K562 (cell line): Measurements from ENCODE around the gene SLC17A8. TPM values are rescaled to one million over a fixed set of nuclear protein-coding genes. Genes with fewer than 3 reads are reported as not detected.

ENCODE experiments used
- ATAC-seq: fragments of 200-7000 bp; cut with Tn5 transposase; 3 replicates; pipeline ENCODE4 v1.9.1; 2020; ENCODE audit warnings: moderate library complexity
- BruUV-seq: library from RNA; stranded (reverse); fragments of 400-500 nt; replicated peaks from 2 replicates; lab custom pipeline; 2021; lab: Mats Ljungman, UMichigan
- CTCF ChIA-PET: fragments of 300-600 bp; formaldehyde crosslinking; extraction: SDS; loops from one replicate; lab custom pipeline; 2021; ENCODE audit warnings: low intra/inter-chr PET ratio; lab: Yijun Ruan, JAX
- POLR2A ChIA-PET: fragments of 300-600, 350-650 bp; sonication (Branson Sonifier 250); formaldehyde crosslinking; extraction: SDS; loops from one replicate; lab custom pipeline; 2021; ENCODE audit warnings: antibody characterized with exemption, inconsistent platforms; lab: Yijun Ruan, JAX
- DNase-seq, 4 experiments: peaks; one replicate each; pipeline versions ENCODE4 v3.0.0 to v3.0.0-alpha.2; 2011 to 2018; ENCODE audit warnings: low spot score in 3 of 4, mixed read lengths in 3 of 4; ENCODE audit errors: extremely low read depth in 1 of 4
- FAIRE-seq: peaks from 2 replicates; lab custom pipeline; 2011; peaks lifted over from hg19 to GRCh38; lab: Jason Lieb, UNC
- H2AFZ ChIP-seq: 2 replicates; pipeline ENCODE4 v1.6.0; 2011; ENCODE audit warnings: low read depth, low read length, control low read depth, inconsistent platforms
- H3K27ac ChIP-seq: fragments of 200-600 bp; 3 replicates; pipeline ENCODE4 v1.8.0; 2011; ENCODE audit warnings: low read depth, mild to moderate bottlenecking, control low read depth, inconsistent platforms, low read length, moderate library complexity, mixed read lengths; ENCODE audit errors: extremely low read depth
- H3K27me3 ChIP-seq, 2 experiments: fragments of 300-600 bp in 1 of 2; 2 replicates in 1 of 2; 3 replicates in 1 of 2; pipeline versions ENCODE4 v1.6.0 to v1.8.0; 2011; ENCODE audit warnings: inconsistent platforms in 2 of 2, low read length in 2 of 2, mild to moderate bottlenecking in 1 of 2, mixed read lengths in 1 of 2, moderate library complexity in 1 of 2; ENCODE audit not compliant: control insufficient read depth in 2 of 2, insufficient read depth in 2 of 2
- H3K36me3 ChIP-seq: fragments of 300-600 bp; 3 replicates; pipeline ENCODE4 v1.8.0; 2011; ENCODE audit warnings: mild to moderate bottlenecking, low read length, inconsistent platforms; ENCODE audit not compliant: control insufficient read depth, insufficient read depth
- H3K4me1 ChIP-seq, 2 experiments: fragments of 200-600 bp in 1 of 2; replicated peaks in 1 of 2; 2 replicates in 1 of 2; 3 replicates in 1 of 2; pipeline versions ENCODE4 v1.5.1 to v1.8.0; 2011; ENCODE audit warnings: inconsistent platforms in 2 of 2, low read length in 2 of 2, mild to moderate bottlenecking in 1 of 2, mixed read lengths in 1 of 2, moderate library complexity in 1 of 2; ENCODE audit not compliant: control insufficient read depth in 2 of 2, insufficient read depth in 2 of 2
- H3K4me2 ChIP-seq: 2 replicates; pipeline ENCODE4 v1.6.1; 2011; ENCODE audit warnings: low read length, control low read depth, inconsistent platforms, mixed read lengths; ENCODE audit not compliant: insufficient read depth
- H3K4me3 ChIP-seq: fragments of 200-600 bp; sonication (generic), shearing (Covaris generic); 2 replicates; pipeline ENCODE4 v1.5.1; 2016; ENCODE audit warnings: control low read depth, inconsistent platforms
- H3K79me2 ChIP-seq: fragments of 200-600 bp; 3 replicates; pipeline ENCODE4 v1.8.0; 2011; ENCODE audit warnings: low read length, inconsistent platforms; ENCODE audit not compliant: control insufficient read depth, insufficient read depth
- H3K9ac ChIP-seq, 2 experiments: 2 replicates each; pipeline versions ENCODE4 v1.6.0 to v1.6.1; 2011; ENCODE audit warnings: low read depth in 2 of 2, low read length in 2 of 2, control low read depth in 1 of 2, inconsistent platforms in 1 of 2, mild to moderate bottlenecking in 1 of 2, mixed read lengths in 1 of 2; ENCODE audit not compliant: insufficient read depth in 1 of 2
- H3K9me1 ChIP-seq: one replicate; pipeline ENCODE4 v1.6.0; 2011; ENCODE audit warnings: inconsistent platforms, mild to moderate bottlenecking, low read length, moderate library complexity; ENCODE audit not compliant: control insufficient read depth, insufficient read depth
- H3K9me3 ChIP-seq: replicated peaks from 2 replicates; pipeline ENCODE4 v1.5.1; 2011; ENCODE audit warnings: low read depth, low read length, inconsistent platforms; ENCODE audit not compliant: control insufficient read depth, insufficient read depth
- H4K20me1 ChIP-seq: replicated peaks from 2 replicates; pipeline ENCODE4 v1.6.1; 2011; ENCODE audit warnings: low read length, inconsistent platforms, mixed read lengths; ENCODE audit not compliant: control insufficient read depth, insufficient read depth
- BHLHE40 ChIP-seq: IDR thresholded peaks from 2 replicates; pipeline ENCODE4 v1.6.1; 2011; ENCODE audit warnings: low read length, improper control_type of control experiment
- ERF ChIP-seq: fragments of 450-650 bp; formaldehyde crosslinking; IDR thresholded peaks from 2 replicates; pipeline ENCODE4 v1.4.0; 2020; ENCODE audit warnings: mild to moderate bottlenecking, mixed read lengths
- ETV1 ChIP-seq: fragments of 450-650 bp; conservative IDR thresholded peaks from 2 replicates; pipeline ENCODE4 v1.6.1; 2016; ENCODE audit warnings: missing genetic modification characterization, control low read depth, low read depth, missing compliant biosample characterization
- GMEB1 ChIP-seq: fragments of 250-450 bp; sonication (Bioruptor Pico); IDR thresholded peaks from 2 replicates; pipeline ENCODE4 v1.4.0; 2020; ENCODE audit warnings: mild to moderate bottlenecking
- KDM5B ChIP-seq: fragments of 200-600 bp; sonication (generic); IDR thresholded peaks from 2 replicates; pipeline ENCODE4 v1.6.1; 2012; ENCODE audit warnings: low read depth, mild to moderate bottlenecking, moderate library complexity, low read length, control low read depth, inconsistent platforms; ENCODE audit not compliant: insufficient replicate concordance
- MNT ChIP-seq, 2 experiments: fragments of 450-650 bp; conservative IDR thresholded peaks; 2 replicates each; pipeline ENCODE4 v1.6.1; 2017; ENCODE audit warnings: mild to moderate bottlenecking in 2 of 2, moderate library complexity in 2 of 2
- RAD21 ChIP-seq, 2 experiments: fragments of 250-450 bp in 1 of 2; fragments of 450-650 bp in 1 of 2; sonication (Bioruptor Pico) in 1 of 2; formaldehyde crosslinking in 1 of 2; IDR thresholded peaks in 1 of 2; conservative IDR thresholded peaks in 1 of 2; 2 replicates each; pipeline versions ENCODE4 v1.4.0 to v1.8.0; 2020 to 2022; ENCODE audit warnings: mild to moderate bottlenecking in 2 of 2, moderate library complexity in 1 of 2
- SMAD3 ChIP-seq: fragments of 450-650 bp; formaldehyde crosslinking; conservative IDR thresholded peaks from 2 replicates; pipeline ENCODE4 v1.4.0; 2020; ENCODE audit warnings: mild to moderate bottlenecking
- SPI1 ChIP-seq: IDR thresholded peaks from 2 replicates; pipeline ENCODE4 v1.6.1; 2011; ENCODE audit warnings: low read depth, low read length, control low read depth, borderline replicate concordance
- THRA ChIP-seq: fragments of 450-650 bp; IDR thresholded peaks from 2 replicates; pipeline ENCODE4 v1.6.1; 2017; ENCODE audit warnings: mild to moderate bottlenecking, moderate library complexity
- ZFPM2 ChIP-seq: fragments of 250-450 bp; sonication (Bioruptor Pico); IDR thresholded peaks from 2 replicates; pipeline ENCODE4 v1.5.1; 2022; ENCODE audit warnings: mild to moderate bottlenecking
- WGBS: fragments of 100-300 bp; shearing (Covaris generic); methylation state at CpG from one replicate; pipeline ENCODE4 v1.1.6; 2016; ENCODE audit warnings: low coverage, mixed read lengths; ENCODE audit not compliant: insufficient coverage; ENCODE audit errors: missing lambda C conversion rate; 5-methylcytosine and 5-hydroxymethylcytosine counted together
- in situ Hi-C: fragments of 300-500 bp; cut with MboI; formaldehyde crosslinking; loops from 4 replicates; pipeline ENCODE4 v1.15.0; 2018; ENCODE audit warnings: inconsistent platforms, mixed read lengths
- intact Hi-C: fragments of 100-400 bp; cut with micrococcal nuclease; formaldehyde crosslinking; loops from 2 replicates; pipeline ENCODE4 v1.14.2; 2022
- polyA plus RNA-seq, 8 experiments: library from polyadenylated mRNA; depleted of rRNA in 4 of 8; stranded (reverse) in 5 of 8; unstranded in 3 of 8; fragments of >200 nt; fragmentation: Nextera tagmentation in 2 of 8; fragmentation: Illumina TruSeq in 1 of 8; extraction: Ambion mirVana in 2 of 8; extraction: Trizol in 1 of 8; gene quantifications; 2 replicates each; pipeline versions ENCODE4 v1.2.1 to v1.2.3, GENCODE V29; 2011 to 2014; ENCODE audit warnings: inconsistent platforms in 1 of 8, missing spikeins in 1 of 8
- total RNA-seq, 7 experiments: library from RNA; depleted of rRNA in 6 of 7; stranded (reverse); fragments of >200 nt in 6 of 7; fragmentation: Illumina TruSeq in 2 of 7; extraction: Trizol in 2 of 7; gene quantifications; 2 replicates each; pipeline versions ENCODE4 v1.2.1 to v1.2.3, GENCODE V29; 2011 to 2021; ENCODE audit warnings: low replicate concordance in 1 of 7
- TF ChIP-seq, protein P1 (sequence below): sonication (generic); formaldehyde crosslinking; IDR thresholded peaks from 2 replicates; pipeline ENCODE4 v1.8.0; 2023; ENCODE audit warnings: missing genetic modification reagents, mild to moderate bottlenecking, borderline replicate concordance

Gene SLC17A8
- total and polyA plus RNA-seq, 9 of the 15 experiments (the other 6 are each of a cell fraction or from before 2014, with no cell fraction given): 0.03 TPM; not detected in 8

DNA sequence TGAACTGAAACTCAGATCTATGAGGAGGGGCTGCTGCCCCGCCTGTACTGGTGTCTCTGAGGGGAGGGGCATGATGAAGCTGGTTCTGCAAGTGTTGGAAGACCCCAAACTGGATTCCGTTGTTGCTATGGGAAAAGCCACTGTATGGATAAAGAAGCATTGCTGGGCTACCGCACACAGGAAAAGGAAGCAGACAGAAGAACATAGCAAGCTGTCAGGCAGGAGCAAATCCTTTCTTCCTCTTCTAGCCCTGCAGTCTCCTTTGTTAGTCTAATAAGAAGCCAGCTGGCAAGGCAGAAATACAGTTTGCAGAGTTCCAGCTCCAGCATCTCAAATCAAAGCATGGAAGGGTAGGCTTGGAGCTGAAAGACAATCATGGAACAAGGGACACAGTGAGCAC, 90.5 kb downstream of the SLC17A8 start:
- Histone ChIP-seq H3K4me1 (no peaks in the 10 kb centered on the region), H3K9me3 (no peaks in the 10 kb centered on the region), H3K4me3 (no peak overlapping the region), H4K20me1 (no peaks in the 10 kb centered on the region), H3K27ac (no peak overlapping the region), H2AFZ (no peak overlapping the region), H3K9ac (no peak overlapping the region), H3K27me3 (no peaks in the 10 kb centered on the region), H3K79me2 (no peaks in the 10 kb centered on the region), H3K36me3 (no peaks in the 10 kb centered on the region), H3K4me2 (no peak overlapping the region), H3K9me1 (no peaks in the 10 kb centered on the region)
- CTCF ChIA-PET: no interaction called here
- POLR2A ChIA-PET: interaction anchor here (1.3 kb wide), 1 partner anchor 9 kb away, joined by 4 read pairs; no protein-coding TSS in a partner anchor
- ATAC-seq (no peak), FAIRE-seq (no peak), DNase-seq (no peak)
- intact Hi-C loops: no loop called here
- BruUV-seq: no TSS peak
- in situ Hi-C loops: no loop called here
- 13% methylated on average over 3 of the region's 3 CpGs for WGBS
- TF ChIP-seq BHLHE40: no peak
- no peak for TF ChIP-seq KDM5B
- TF ChIP-seq RAD21 (CRISPR knock-in tag; conservative IDR thresholded peaks at IDR 0.05 in 1 of 2, IDR thresholded peaks at IDR 0.05 in 1 of 2): no peak
- no peak for TF ChIP-seq ETV1 (tag)
- no peak for TF ChIP-seq GMEB1 (CRISPR knock-in tag)
- no peak for TF ChIP-seq SPI1
- TF ChIP-seq, protein P1, sequence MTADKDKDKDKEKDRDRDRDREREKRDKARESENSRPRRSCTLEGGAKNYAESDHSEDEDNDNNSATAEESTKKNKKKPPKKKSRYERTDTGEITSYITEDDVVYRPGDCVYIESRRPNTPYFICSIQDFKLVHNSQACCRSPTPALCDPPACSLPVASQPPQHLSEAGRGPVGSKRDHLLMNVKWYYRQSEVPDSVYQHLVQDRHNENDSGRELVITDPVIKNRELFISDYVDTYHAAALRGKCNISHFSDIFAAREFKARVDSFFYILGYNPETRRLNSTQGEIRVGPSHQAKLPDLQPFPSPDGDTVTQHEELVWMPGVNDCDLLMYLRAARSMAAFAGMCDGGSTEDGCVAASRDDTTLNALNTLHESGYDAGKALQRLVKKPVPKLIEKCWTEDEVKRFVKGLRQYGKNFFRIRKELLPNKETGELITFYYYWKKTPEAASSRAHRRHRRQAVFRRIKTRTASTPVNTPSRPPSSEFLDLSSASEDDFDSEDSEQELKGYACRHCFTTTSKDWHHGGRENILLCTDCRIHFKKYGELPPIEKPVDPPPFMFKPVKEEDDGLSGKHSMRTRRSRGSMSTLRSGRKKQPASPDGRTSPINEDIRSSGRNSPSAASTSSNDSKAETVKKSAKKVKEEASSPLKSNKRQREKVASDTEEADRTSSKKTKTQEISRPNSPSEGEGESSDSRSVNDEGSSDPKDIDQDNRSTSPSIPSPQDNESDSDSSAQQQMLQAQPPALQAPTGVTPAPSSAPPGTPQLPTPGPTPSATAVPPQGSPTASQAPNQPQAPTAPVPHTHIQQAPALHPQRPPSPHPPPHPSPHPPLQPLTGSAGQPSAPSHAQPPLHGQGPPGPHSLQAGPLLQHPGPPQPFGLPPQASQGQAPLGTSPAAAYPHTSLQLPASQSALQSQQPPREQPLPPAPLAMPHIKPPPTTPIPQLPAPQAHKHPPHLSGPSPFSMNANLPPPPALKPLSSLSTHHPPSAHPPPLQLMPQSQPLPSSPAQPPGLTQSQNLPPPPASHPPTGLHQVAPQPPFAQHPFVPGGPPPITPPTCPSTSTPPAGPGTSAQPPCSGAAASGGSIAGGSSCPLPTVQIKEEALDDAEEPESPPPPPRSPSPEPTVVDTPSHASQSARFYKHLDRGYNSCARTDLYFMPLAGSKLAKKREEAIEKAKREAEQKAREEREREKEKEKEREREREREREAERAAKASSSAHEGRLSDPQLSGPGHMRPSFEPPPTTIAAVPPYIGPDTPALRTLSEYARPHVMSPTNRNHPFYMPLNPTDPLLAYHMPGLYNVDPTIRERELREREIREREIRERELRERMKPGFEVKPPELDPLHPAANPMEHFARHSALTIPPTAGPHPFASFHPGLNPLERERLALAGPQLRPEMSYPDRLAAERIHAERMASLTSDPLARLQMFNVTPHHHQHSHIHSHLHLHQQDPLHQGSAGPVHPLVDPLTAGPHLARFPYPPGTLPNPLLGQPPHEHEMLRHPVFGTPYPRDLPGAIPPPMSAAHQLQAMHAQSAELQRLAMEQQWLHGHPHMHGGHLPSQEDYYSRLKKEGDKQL (CRISPR knock-in tag): no peak
- TF ChIP-seq THRA: no peak
- no peak for TF ChIP-seq MNT (conservative IDR thresholded peaks at IDR 0.05)
- no peak for TF ChIP-seq ZFPM2 (CRISPR knock-in tag)
- TF ChIP-seq ERF: no peak
- TF ChIP-seq SMAD3 (CRISPR knock-in tag): no peak
